PFSK-1 (cell line): ENCODE data around the gene MARK1.

Experiments used
- FOXP2 ChIP-seq: optimal IDR thresholded peaks from 2 replicates; pipeline ENCODE3; 2011; ENCODE audit warnings: borderline replicate concordance, control low read depth, inconsistent platforms; ENCODE audit not compliant: insufficient read depth; ENCODE audit errors: extremely low read length, extremely low read depth
- POLR2AphosphoS5 ChIP-seq: IDR thresholded peaks from 2 replicates; pipeline ENCODE4 v1.6.1; 2012; ENCODE audit warnings: low read depth, mild to moderate bottlenecking, control low read depth, low read length, moderate library complexity
- REST ChIP-seq, 2 experiments: IDR thresholded peaks; 2 replicates each; pipeline versions ENCODE4 v1.6.1 to v1.8.0; 2011 to 2012; ENCODE audit warnings: low read depth in 2 of 2, low read length in 2 of 2, control low read depth in 1 of 2, inconsistent platforms in 1 of 2, mild to moderate bottlenecking in 1 of 2, moderate library complexity in 1 of 2; ENCODE audit not compliant: insufficient read depth in 1 of 2
- SIN3A ChIP-seq: IDR thresholded peaks from 2 replicates; pipeline ENCODE4 v1.6.1; 2012; ENCODE audit warnings: mild to moderate bottlenecking, low read length, moderate library complexity, borderline replicate concordance; ENCODE audit not compliant: insufficient read depth
- TAF1 ChIP-seq: IDR thresholded peaks from 2 replicates; pipeline ENCODE4 v1.6.1; 2012; ENCODE audit warnings: low read length, control low read depth, borderline replicate concordance; ENCODE audit not compliant: insufficient read depth

MARK1 gene

GRCh38 chr1:220696226-220696862 is 168.4 kb downstream of the MARK1 start:
- no peak for TF ChIP-seq TAF1
- no peak for TF ChIP-seq FOXP2
- TF ChIP-seq SIN3A = no peak
- TF ChIP-seq REST (IDR thresholded peaks at IDR 0.05; ENCODE audit: insufficient read depth in 1 of 2, low read depth in 2 of 2, low read length in 2 of 2) = no peak
- TF ChIP-seq POLR2AphosphoS5 = no peak

GRCh38 chr1:220696863-220697231 is 168.9 kb downstream of the MARK1 start:
- no peak for TF ChIP-seq FOXP2
- no peak for TF ChIP-seq REST (IDR thresholded peaks at IDR 0.05; ENCODE audit: insufficient read depth in 1 of 2, low read depth in 2 of 2, low read length in 2 of 2)
- no peak for TF ChIP-seq TAF1

- TF ChIP-seq REST (IDR thresholded peaks at IDR 0.05; ENCODE audit: insufficient read depth in 1 of 2, low read depth in 2 of 2, low read length in 2 of 2) (no peak), POLR2AphosphoS5 (no peak), FOXP2 (no peak), SIN3A (no peak), TAF1 (no peak)
Measured at GRCh38 chr1:220697326-220697725, 169.4 kb downstream of the MARK1 start.

GRCh38 chr1:220698607-220699016 is 170.7 kb downstream of the MARK1 start:
- TF ChIP-seq POLR2AphosphoS5 = no peak
- TF ChIP-seq SIN3A = no peak
- TF ChIP-seq TAF1 = no peak
- no peak for TF ChIP-seq REST (IDR thresholded peaks at IDR 0.05; ENCODE audit: insufficient read depth in 1 of 2, low read depth in 2 of 2, low read length in 2 of 2)
- TF ChIP-seq FOXP2 = no peak

GRCh38 chr1:220699044-220699443 is 171.1 kb downstream of the MARK1 start:
- no peak for TF ChIP-seq TAF1
- TF ChIP-seq SIN3A = no peak
- TF ChIP-seq REST (IDR thresholded peaks at IDR 0.05; ENCODE audit: insufficient read depth in 1 of 2, low read depth in 2 of 2, low read length in 2 of 2) = no peak
- TF ChIP-seq FOXP2 = no peak
- no peak for TF ChIP-seq POLR2AphosphoS5
